Esophagus muscularis mucosa (tissue), 3 donors: ENCODE data around the gene NXT1.

Source experiments
- POLR2A ChIP-seq: fragments of 450-650 bp; IDR thresholded peaks from one replicate; pipeline ENCODE4 v1.6.1; 2017; ENCODE audit warnings: antibody characterized with exemption, moderate library complexity, mild to moderate bottlenecking, low read depth
- POLR2AphosphoS5 ChIP-seq, 2 donors: sonication (generic); formaldehyde crosslinking; IDR thresholded peaks; one replicate each; pipeline ENCODE4 v1.6.1; 2017; ENCODE audit warnings: antibody characterized with exemption in 2 of 2
- TF ChIP-seq, protein P1 (sequence below), 3 experiments: fragments of 200-600 bp in 2 of 3; fragments of 450-650 bp in 1 of 3; sonication (generic) in 2 of 3; IDR thresholded peaks; one replicate each; pipeline ENCODE4 v1.5.1; 2017 to 2019; ENCODE audit warnings: antibody characterized with exemption in 3 of 3, mild to moderate bottlenecking in 2 of 3, moderate library complexity in 1 of 3

DNA sequence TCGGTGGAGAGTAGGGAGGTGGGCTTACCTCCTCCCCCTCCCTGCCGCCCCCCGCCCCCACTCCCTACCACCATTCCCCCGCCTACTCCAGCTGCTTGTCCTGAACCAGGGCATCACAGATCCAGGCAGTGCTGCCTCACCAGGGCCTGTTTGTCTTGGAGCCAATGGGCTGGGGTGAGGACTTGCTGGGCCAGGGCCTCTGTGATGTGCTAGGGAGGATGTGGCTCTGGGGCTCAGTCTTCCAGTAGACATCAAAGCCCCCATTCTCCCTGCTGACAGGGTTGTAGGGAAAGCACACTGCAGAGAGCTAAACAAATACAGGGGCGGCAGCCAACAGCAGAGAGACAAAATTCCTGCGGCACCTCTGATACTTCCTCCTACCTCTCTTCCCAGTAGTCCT lies 48.2 kb upstream of the NXT1 start:
- TF ChIP-seq, protein P1, sequence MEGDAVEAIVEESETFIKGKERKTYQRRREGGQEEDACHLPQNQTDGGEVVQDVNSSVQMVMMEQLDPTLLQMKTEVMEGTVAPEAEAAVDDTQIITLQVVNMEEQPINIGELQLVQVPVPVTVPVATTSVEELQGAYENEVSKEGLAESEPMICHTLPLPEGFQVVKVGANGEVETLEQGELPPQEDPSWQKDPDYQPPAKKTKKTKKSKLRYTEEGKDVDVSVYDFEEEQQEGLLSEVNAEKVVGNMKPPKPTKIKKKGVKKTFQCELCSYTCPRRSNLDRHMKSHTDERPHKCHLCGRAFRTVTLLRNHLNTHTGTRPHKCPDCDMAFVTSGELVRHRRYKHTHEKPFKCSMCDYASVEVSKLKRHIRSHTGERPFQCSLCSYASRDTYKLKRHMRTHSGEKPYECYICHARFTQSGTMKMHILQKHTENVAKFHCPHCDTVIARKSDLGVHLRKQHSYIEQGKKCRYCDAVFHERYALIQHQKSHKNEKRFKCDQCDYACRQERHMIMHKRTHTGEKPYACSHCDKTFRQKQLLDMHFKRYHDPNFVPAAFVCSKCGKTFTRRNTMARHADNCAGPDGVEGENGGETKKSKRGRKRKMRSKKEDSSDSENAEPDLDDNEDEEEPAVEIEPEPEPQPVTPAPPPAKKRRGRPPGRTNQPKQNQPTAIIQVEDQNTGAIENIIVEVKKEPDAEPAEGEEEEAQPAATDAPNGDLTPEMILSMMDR (IDR thresholded peaks at IDR 0.05) = no peak
- TF ChIP-seq POLR2A (no peak), POLR2AphosphoS5 (IDR thresholded peaks at IDR 0.05) (no peak)
